HUES64 (cell line): ENCODE data around the gene APLF.
"Not testable (repeated sequence)": the region's sequence is repeated elsewhere in the genome, so short reads cannot be mapped to it uniquely, and the experiment has no call there.

Experiments
- H3K27ac ChIP-seq: 2 replicates; pipeline ENCODE4 v1.7.0; 2013; ENCODE audit warnings: low read depth, low read length, inconsistent platforms
- H3K27me3 ChIP-seq: 2 replicates; pipeline ENCODE4 v1.6.1; 2013; ENCODE audit warnings: mild to moderate bottlenecking, low read length; ENCODE audit not compliant: insufficient read depth
- H3K36me3 ChIP-seq: 2 replicates; pipeline ENCODE4 v1.6.1; 2013; ENCODE audit warnings: mild to moderate bottlenecking, low read length; ENCODE audit not compliant: insufficient read depth
- H3K4me1 ChIP-seq: 2 replicates; pipeline ENCODE4 v1.6.1; 2013; ENCODE audit warnings: mild to moderate bottlenecking, low read length, moderate library complexity; ENCODE audit not compliant: insufficient read depth
- H3K4me3 ChIP-seq: 2 replicates; pipeline ENCODE4 v1.5.1; 2013; ENCODE audit warnings: mild to moderate bottlenecking, low read length, moderate library complexity
- H3K9ac ChIP-seq: 2 replicates; pipeline ENCODE4 v1.6.1; 2013; ENCODE audit warnings: mild to moderate bottlenecking, low read depth, low read length
- H3K9me3 ChIP-seq: 2 replicates; pipeline ENCODE4 v1.6.1; 2013; ENCODE audit warnings: low read depth, low read length; ENCODE audit not compliant: insufficient read depth
- WGBS: fragments of 150-250, 120-280 bp; methylation state at CpG from one replicate; pipeline ENCODE4 v1.1.7; 2013; ENCODE audit warnings: missing lambda C conversion rate; 5-methylcytosine and 5-hydroxymethylcytosine counted together

The APLF gene

GRCh38 chr2:68537011-68537410 is 69.6 kb downstream of the APLF start:
- no peak overlapping the region for H3K4me3 ChIP-seq
- no peaks in the 10 kb centered on the region for H3K36me3 ChIP-seq
- H3K27ac ChIP-seq, result no peak overlapping the region
- H3K27me3 ChIP-seq, result no peaks in the 10 kb centered on the region
- 96% methylated on average over 4 of the region's 4 CpGs for WGBS
- H3K9me3 ChIP-seq, result no peaks in the 10 kb centered on the region
- no peak overlapping the region for H3K9ac ChIP-seq
- H3K4me1 ChIP-seq, result no peaks in the 10 kb centered on the region

GRCh38 chr2:68537809-68538208 is 70.4 kb downstream of the APLF start:
- no peak overlapping the region for H3K27ac ChIP-seq
- WGBS, result 98% methylated on average over 2 of the region's 2 CpGs
- no peak overlapping the region for H3K9ac ChIP-seq

GRCh38 chr2:68544811-68545210 is 77.4 kb downstream of the APLF start:
- H3K4me3 ChIP-seq, result no peak overlapping the region
- no peak overlapping the region for H3K9ac ChIP-seq
- H3K9me3 ChIP-seq, result no peaks in the 10 kb centered on the region
- H3K27me3 ChIP-seq, result no peaks in the 10 kb centered on the region
- 100% methylated on average over 1 of the region's 2 CpGs for WGBS
- H3K36me3 ChIP-seq, result no peaks in the 10 kb centered on the region
- H3K4me1 ChIP-seq, result no peaks in the 10 kb centered on the region
- H3K27ac ChIP-seq, result no peak overlapping the region

More at GRCh38 chr2:68537809-68538208, 70.4 kb downstream of the APLF start:
- Histone ChIP-seq H3K27me3 (no peaks in the 10 kb centered on the region), H3K36me3 (no peaks in the 10 kb centered on the region), H3K4me3 (no peak overlapping the region), H3K4me1 (no peaks in the 10 kb centered on the region), H3K9me3 (no peaks in the 10 kb centered on the region)

GRCh38 chr2:68548396-68548795 is 81.0 kb downstream of the APLF start:
- Histone ChIP-seq H3K36me3 (no peaks in the 10 kb centered on the region), H3K27me3 (no peaks in the 10 kb centered on the region), H3K4me3 (no peak overlapping the region), H3K9me3 (no peaks in the 10 kb centered on the region), H3K9ac (no peak overlapping the region), H3K27ac (no peak overlapping the region), H3K4me1 (no peaks in the 10 kb centered on the region)
- WGBS, result no CpG with 5 or more reads among the region's 1 CpG

- Histone ChIP-seq H3K27ac (no peak overlapping the region), H3K4me1 (no peaks in the 10 kb centered on the region), H3K27me3 (no peaks in the 10 kb centered on the region), H3K36me3 (no peaks in the 10 kb centered on the region), H3K9me3 (no peaks in the 10 kb centered on the region), H3K4me3 (no peak overlapping the region), H3K9ac (no peak overlapping the region)
- WGBS, result 90% methylated on average over 1 of the region's 1 CpG
Observed at GRCh38 chr2:68553098-68553497, 85.7 kb downstream of the APLF start.

GRCh38 chr2:68555425-68556206 is 88.2 kb downstream of the APLF start:
- H3K36me3 ChIP-seq, H3K4me3 ChIP-seq, H3K9me3 ChIP-seq, H3K27me3 ChIP-seq, H3K27ac ChIP-seq, H3K4me1 ChIP-seq, H3K9ac ChIP-seq: not testable (repeated sequence)
- WGBS, result 92% methylated on average over 4 of the region's 5 CpGs

GRCh38 chr2:68556381-68556780 is 89.0 kb downstream of the APLF start:
- Histone ChIP-seq H3K9ac (no peak overlapping the region), H3K9me3 (no peaks in the 10 kb centered on the region), H3K36me3 (no peaks in the 10 kb centered on the region), H3K27me3 (no peaks in the 10 kb centered on the region), H3K4me1 (no peaks in the 10 kb centered on the region), H3K27ac (no peak overlapping the region), H3K4me3 (no peak overlapping the region)

- H3K9me3 ChIP-seq, result no peaks in the 10 kb centered on the region
- H3K4me1 ChIP-seq, result no peaks in the 10 kb centered on the region
- no peak overlapping the region for H3K27ac ChIP-seq
- no peaks in the 10 kb centered on the region for H3K27me3 ChIP-seq
- WGBS, result 85% methylated on average over 4 of the region's 4 CpGs
- no peak overlapping the region for H3K9ac ChIP-seq
- H3K4me3 ChIP-seq, result no peak overlapping the region
- H3K36me3 ChIP-seq, result no peaks in the 10 kb centered on the region
Observed at GRCh38 chr2:68558576-68558975, 91.2 kb downstream of the APLF start.

GRCh38 chr2:68559692-68560091 is 92.3 kb downstream of the APLF start:
- WGBS, result 92% methylated on average over 2 of the region's 2 CpGs
- H3K9ac ChIP-seq, result no peak overlapping the region
- no peaks in the 10 kb centered on the region for H3K4me1 ChIP-seq
- no peaks in the 10 kb centered on the region for H3K9me3 ChIP-seq
- no peaks in the 10 kb centered on the region for H3K27me3 ChIP-seq
- no peak overlapping the region for H3K4me3 ChIP-seq
- H3K36me3 ChIP-seq, result no peaks in the 10 kb centered on the region
- H3K27ac ChIP-seq, result no peak overlapping the region

- Histone ChIP-seq H3K27me3 (no peaks in the 10 kb centered on the region), H3K4me3 (no peak overlapping the region), H3K27ac (no peak overlapping the region), H3K4me1 (no peaks in the 10 kb centered on the region), H3K36me3 (no peaks in the 10 kb centered on the region), H3K9me3 (no peaks in the 10 kb centered on the region), H3K9ac (no peak overlapping the region)
- 92% methylated on average over 2 of the region's 2 CpGs for WGBS
Observed at GRCh38 chr2:68560545-68560944, 93.2 kb downstream of the APLF start.

GRCh38 chr2:68561372-68561771 is 94.0 kb downstream of the APLF start:
- no peak overlapping the region for H3K4me3 ChIP-seq
- H3K9ac ChIP-seq, result no peak overlapping the region
- no peaks in the 10 kb centered on the region for H3K27me3 ChIP-seq
- whole genome bisulfite sequencing, result 93% methylated on average over 2 of the region's 3 CpGs
- H3K9me3 ChIP-seq, result no peaks in the 10 kb centered on the region
- H3K4me1 ChIP-seq, result no peaks in the 10 kb centered on the region
- no peaks in the 10 kb centered on the region for H3K36me3 ChIP-seq
- no peak overlapping the region for H3K27ac ChIP-seq

GRCh38 chr2:68562934-68563333 is 95.5 kb downstream of the APLF start:
- 93% methylated on average over 2 of the region's 2 CpGs for WGBS
- Histone ChIP-seq H3K9ac (no peak overlapping the region), H3K27me3 (no peaks in the 10 kb centered on the region), H3K4me3 (no peak overlapping the region), H3K36me3 (no peaks in the 10 kb centered on the region), H3K9me3 (no peaks in the 10 kb centered on the region), H3K27ac (no peak overlapping the region), H3K4me1 (no peaks in the 10 kb centered on the region)
